UCSD-AML1 (cell line): ENCODE data around the gene PTPRN2.
"Not testable (repeated sequence)": the region's sequence is repeated elsewhere in the genome, so short reads cannot be mapped to it uniquely, and the experiment has no call there.

ENCODE experiments used
- DNase-seq: peaks from one replicate; lab custom pipeline; 2025; ENCODE audit not compliant: unreplicated experiment; lab: John Stamatoyannopoulos, UW

The PTPRN2 gene

DNA sequence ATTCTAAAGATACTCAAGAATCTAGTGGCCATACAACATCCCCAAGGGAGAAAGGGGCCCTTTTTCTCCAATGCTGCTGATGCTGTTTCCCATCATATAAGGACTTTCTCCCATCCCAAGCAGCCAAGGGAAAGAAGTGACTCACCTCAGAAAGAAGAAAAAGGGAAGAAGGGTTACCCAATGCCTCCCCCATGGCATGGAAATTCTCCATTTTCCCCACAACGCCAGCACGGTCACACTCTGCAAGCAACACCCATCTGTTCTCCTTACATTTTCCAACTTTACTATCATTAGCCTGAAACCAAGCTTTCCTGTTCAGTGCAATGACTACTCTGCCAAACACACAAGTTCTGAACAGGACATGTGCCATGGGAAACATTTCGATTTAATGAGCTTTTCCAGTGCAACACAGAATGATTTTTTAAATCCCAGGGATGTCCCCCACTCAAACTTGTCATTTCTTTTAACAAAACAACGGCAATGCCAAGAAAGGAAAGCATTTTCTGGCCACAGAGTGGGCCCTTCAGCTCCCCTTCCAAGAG is 67.9 kb downstream of the PTPRN2 start:
- no peak for DNase-seq

DNA sequence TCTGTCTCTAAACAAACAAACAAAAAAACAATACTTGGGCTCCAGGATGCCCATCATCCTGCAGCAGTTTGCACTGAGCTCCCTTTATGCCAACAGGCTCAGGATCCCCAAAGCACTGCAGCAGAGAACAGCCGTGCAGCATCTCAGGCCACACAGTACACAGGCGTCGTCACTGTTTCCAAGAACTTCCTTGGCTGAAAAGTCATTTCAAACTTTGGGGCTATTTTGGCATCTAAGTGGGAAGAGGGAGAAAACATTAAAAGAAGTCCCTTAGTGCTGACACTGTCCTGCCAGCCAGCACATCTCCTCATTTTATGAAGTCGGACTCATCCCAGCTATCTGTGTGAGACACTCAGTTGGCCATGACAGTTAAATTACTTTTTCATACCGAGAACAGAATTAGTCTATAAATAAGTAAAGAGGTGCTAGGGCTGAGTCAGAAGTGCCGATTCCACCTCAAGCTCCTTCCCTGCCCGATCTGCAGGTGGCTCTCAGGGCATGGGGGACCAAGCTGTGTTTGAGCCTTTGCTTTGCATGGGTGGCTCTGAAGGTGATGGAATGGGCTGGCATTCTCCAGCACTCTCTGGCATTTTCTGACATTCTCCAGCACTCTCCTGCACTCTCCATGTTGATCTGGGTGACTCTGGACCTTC is 68.5 kb downstream of the PTPRN2 start:
- no peak for DNase-seq

DNA sequence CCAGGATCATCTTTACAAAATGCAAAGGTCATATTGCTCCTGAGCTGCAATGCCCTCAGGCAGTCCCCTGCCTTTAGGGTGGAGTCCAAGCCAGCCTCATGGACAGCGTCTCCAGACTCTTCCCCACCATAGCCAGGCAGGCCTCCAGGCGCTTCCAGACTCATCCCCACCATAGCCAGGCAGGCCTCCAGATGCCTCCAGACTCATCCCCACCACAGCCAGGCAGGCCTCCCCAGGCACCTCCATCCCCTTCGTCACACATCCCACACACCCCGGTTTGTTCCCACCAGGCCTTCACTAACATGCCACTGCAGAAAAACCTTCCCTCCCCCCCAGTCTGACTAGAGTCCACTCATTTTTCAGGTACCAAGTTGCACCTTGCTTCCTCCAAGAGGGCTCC is 70.1 kb downstream of the PTPRN2 start:
- DNase-seq = no peak

DNA sequence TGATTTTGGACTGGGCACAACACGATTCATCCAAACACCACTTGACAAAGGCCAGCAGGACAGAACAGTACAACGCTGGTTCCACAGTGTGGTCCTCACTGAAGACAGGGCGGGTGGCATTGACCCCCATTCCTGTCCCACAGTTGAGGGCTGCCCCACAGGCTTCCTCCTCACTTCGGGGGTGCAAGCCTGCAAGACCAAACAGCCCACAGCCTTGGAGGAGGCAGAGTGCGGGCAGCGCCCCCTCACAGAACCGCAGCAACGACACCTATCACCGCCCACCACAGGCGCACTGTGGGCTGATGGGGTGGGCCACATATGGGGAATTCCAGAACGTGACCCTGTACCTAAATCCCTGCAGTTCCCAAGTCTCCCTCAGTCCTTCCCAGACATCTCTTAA is 70.6 kb downstream of the PTPRN2 start:
- DNase-seq = no peak

DNA sequence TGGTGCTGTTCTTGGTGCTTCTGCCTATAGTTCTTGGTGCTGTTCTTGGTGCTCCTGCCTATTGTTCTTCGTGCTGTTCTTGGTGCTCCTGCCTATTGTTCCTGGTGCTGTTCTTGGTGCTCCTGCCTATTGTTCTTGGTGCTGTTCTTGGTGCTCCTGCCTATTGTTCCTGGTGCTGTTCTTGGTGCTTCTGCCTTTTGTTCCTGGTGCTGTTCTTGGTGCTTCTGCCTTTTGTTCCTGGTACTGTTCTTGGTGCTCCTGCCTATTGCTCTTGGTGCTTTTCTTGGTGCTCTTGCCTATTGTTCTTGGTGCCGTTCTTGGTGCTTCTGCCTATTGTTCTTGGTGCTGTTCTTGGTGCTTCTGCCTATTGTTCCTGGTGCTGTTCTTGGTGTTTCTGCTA is 71.1 kb downstream of the PTPRN2 start:
- no peak for DNase-seq

DNA sequence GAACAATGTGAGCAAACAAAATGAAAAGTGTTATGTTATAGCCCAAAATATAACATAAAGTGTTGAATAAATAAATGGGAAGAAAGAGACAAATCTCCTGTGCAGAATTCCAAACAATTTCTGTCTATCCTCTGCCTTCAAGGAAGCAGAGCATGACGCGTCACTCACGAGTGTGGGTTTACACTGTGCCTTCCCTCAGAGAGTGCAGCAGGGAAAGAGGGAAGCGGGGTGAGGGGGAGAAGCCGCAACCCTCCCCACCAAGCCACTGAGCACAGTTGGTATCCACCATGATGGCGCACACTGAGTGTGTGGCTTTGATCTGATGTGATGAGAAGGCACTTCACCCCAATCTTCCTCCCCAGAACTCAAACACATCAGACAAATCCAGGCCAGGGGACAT is 74.8 kb downstream of the PTPRN2 start:
- DNase-seq = no peak

DNA sequence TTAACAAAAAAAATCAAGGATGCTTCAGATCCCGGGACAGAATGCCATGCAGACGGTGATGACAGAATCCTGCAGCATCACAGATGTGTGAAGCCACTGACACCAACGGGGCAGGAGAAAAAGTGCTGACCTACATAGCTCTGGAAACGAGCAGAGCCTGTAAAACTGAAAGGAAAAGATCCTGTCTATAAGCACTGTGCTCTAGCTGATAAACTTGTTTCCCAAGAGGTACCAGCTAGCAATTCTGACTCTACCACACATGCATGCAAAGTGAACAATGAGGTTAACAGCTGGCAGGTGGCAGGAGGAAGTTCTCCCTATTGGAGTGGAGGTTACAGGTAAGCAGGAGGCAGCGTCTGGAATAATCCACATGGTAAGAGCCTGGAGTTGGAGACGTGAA is 75.6 kb downstream of the PTPRN2 start:
- no peak for DNase-seq

DNA sequence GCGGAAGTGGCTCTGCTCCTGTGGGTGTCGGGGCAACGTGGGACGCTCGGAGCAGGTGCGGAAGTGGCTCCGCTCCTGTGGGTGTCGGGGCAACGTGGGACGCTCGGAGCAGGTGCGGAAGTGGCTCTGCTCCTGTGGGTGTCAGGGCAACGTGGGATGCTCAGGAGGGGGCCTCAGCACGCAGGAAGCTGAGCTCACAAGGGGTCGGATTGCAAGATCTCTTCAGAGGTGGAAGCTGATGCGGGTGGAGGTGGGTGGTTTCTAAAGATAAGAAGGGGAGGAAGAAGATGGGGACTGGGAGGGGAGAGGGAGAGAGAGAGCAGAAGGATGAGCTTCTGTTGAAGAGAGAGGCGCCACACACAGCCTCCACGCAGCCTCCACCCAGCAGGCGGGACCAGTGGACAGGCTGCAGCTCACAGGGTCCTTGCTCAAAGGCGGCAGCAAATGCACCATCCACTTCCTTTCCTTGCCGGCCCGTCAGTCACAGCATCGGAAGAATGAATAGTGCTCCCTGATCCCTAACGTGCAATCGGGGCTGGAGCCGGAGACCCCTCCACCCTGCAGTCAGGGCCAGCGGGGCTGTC is 78.7 kb downstream of the PTPRN2 start:
- no peak for DNase-seq

DNA sequence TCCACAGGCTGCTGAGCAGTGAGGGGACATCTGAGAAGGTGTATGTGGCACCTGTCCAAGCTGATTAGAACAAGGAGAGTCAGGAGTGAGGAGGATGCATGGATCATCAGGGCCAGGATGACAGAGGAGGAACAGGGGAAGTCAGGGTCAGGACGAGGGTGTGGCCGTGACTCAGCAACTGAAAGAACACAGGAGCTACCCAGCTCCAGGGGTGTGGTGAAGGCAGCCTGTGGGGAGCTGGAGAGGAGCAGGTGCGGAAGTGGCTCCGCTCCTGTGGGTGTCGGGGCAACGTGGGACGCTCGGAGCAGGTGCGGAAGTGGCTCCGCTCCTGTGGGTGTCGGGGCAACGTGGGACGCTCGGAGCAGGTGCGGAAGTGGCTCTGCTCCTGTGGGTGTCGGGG is 79.3 kb downstream of the PTPRN2 start:
- DNase-seq = not testable (repeated sequence)

DNA sequence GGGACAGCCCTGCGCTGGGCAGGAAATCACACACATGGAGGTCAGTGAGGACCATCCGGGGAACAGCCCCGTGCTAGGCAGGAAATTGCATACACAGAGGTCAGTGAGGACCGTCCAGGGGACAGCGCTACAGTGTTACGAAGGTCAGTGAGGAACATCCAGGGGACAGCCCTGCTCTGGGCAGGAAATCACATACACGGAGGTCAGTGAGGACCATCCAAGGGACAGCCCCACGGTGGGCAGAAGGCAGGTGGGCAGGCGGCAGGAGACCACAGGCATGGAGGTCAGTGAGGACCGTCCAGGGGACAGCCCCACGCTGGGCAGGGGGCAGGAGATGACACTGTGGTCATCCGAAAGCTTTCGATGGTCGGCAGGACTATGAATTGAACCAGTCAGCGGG is 79.7 kb downstream of the PTPRN2 start:
- no peak for DNase-seq

DNA sequence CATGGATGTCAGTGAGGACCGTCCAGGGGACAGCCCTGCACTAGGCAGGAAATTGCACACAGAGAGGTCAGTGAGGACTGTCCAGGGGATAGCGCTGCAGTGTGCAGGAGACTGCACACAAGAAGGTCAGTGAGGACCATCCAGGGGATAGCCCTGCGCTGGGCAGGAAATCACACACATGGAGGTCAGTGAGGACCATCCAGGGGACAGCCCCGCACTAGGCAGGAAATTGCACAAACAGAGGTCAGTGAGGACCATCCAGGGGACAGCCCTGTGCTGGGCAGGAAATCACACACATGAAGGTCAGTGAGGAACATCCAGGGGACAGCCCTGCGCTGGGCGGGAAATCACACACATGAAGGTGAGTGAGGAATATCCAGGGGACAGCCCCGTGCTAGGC is 80.4 kb downstream of the PTPRN2 start:
- not testable (repeated sequence) for DNase-seq

DNA sequence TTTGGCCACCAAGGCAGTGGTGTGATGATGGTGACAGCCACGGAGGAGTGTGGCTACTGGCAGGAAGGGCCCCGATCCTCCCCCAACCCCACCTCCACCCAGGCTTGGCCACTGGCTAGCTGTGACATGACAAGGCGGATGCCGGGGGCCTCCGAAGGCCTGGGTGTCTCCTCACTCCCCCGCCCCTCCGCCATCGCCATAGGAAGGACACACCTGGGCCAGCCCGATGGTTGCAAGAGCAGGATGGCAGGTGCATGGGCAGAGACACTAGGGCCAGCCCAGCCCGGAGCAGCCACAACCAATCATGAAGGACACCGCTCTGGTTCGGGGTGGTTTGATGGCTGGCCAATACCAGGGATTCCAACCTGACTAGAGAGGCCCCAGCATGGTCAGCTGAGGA is 81.0 kb downstream of the PTPRN2 start:
- no peak for DNase-seq

DNA sequence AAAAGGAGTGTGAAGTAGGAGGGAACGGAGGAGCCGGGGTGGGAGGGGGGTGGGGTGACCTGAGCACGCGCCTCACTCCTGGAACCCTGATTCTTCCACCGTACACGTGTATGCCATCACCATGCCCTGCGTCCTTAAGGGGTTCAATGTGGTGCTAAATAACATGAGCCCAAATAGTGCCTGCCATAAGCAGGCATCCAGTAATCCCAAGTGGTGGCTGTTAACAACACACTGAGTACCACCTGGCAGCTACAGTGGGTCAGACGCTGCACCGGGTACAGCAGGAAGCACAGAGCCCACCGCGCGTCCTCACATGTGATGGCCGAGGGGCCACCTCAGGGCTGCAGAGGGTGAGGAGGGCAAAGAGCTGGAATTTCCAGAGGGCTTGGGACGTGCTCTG is 81.9 kb downstream of the PTPRN2 start:
- no peak for DNase-seq

DNA sequence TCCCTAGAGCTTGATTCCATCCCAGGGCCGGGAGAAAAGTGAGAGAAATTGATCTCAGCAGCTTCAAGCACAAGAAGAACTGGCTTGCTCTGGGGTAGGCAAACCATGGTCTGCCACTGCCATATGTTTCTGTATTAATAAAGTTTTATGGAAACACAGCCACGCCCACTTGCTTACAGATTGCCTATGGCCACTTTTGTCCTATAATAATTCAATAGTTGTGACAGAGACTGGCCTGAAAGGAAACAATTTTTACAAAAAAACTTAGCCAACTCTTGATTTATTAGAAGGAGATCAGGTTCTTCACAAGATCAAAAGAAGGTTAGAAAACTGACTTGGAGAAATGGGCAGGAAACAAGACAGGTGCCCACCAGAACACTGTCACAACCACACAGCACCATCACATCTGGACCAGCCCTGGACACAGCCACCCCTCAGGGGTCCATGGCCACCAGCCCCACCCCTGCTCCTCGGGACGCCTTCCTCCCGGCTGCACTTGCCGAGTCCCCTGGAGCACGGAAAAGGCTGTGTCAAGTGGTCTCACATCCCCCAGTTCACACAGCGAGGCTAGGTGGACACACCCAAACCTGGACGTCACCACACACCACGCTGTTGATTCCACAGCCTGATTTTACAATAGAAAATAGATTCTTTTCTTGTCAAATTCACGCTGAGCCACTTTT is 85.4 kb downstream of the PTPRN2 start:
- no peak for DNase-seq

DNA sequence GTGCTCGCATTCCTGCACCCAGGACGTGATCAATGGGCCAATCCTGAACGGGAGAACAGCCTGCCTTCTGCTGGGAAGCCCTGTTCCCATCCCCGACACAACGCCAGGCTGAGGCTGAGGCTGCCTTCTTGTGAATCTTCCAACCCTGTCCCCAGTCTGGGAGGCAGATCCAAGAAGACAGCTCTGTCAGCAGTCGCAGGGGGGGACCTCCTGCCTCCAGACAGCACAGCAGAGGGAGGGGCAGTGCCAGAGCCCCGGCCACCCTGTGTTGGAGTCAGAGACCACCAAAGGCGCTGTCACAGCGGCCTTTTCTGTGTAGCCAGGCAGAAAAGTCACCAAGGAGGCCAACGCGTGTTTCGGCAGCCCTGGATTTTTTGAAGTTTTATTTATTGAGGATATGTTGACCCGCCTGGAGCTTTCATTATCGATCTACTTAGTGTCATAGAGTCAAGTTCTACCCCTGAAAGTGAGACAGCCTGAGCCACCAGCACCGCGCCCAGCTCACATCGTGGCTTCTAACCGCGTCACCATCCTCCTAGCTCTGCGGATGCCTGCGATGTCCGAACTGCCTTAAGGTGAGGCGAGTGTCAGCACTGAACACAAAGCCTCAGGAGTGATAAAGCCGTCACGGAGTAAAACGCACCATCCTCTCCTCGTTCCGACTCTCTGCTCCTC is 86.1 kb downstream of the PTPRN2 start:
- DNase-seq = no peak

DNA sequence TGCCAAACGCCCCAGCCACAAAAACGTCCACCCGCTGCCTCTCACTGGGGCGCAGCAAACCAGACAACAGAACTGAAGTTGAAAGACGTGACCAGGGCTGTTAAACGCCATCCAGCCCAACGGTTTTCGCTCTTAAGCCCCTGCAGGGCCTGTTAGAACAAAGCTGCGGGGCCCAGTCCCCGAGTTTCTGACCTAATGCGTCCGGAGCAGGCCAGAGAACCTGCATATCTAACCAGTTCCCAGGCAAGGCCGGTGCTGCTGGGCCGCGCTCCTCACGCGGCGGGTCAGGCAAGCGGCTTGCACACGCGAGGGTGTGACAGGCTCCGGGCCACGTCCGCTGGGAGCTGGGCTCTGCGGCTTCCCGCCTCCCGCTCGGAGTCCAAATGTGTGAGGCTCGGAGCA is 87.0 kb downstream of the PTPRN2 start:
- DNase-seq = no peak

DNA sequence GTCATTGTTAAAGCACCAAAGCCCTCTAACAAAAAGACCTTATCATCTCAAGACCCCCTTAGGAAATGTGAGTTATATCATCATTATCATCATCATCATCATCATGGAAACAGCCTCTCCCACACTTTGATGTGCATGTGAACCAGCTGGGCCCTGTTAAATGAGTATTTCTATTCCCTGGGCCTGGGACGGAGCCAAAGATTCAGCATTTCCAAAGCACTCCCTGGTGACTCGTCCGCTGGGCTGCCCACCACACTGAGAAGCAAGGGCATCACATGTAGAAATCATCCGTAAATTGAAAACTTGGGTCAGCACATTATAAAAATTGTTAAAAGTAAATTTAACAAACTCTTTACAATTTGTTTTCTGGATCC is 88.6 kb downstream of the PTPRN2 start:
- no peak for DNase-seq

DNA sequence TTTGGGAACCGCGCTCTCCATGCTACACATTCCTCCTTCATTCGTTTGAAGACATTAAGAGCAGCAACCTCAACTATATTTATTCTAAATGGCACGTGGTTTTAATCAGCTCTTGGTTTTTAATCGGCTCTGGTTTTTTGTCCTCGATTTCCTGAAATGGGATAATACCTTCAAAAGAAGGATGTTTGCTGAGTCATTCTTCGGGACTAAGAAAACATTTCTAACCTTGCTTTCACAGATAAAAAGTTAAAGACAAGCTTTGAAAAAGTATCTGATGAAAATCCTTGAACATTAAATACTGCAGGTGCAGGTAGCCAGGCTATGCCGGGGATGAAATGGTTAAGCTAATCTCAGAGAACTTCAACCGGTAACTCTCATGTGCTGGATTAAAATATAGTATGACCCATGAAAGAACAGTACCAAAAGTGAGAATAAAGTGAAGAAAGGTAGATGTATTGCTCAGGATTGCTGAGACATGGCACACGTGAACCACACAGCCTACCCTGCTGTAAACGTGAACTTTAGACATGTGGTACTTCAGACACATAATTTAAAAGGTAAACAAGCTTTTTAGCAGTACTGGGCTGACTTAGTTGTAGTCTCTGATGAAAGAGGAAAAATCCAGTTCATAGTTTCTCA is 89.1 kb downstream of the PTPRN2 start:
- no peak for DNase-seq

DNA sequence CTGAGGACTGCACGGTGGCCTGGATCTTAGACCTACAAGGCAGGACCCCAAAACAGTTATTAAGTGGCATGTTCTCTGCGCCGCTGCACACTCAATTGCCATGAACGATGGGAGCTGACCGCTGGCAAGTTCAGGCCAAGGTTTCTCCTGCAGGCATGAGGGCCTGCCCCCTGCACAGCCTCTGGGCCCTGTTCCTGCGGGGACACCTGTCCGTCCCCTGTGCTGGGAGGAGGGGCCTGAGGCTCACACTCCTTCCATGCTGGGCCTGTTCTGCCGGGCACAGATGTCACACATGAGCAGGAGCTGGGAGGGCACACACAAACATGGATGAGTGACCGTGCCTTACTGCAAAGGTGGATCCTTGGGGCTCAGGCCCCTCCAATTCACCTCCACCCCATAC is 90.0 kb downstream of the PTPRN2 start:
- no peak for DNase-seq

DNA sequence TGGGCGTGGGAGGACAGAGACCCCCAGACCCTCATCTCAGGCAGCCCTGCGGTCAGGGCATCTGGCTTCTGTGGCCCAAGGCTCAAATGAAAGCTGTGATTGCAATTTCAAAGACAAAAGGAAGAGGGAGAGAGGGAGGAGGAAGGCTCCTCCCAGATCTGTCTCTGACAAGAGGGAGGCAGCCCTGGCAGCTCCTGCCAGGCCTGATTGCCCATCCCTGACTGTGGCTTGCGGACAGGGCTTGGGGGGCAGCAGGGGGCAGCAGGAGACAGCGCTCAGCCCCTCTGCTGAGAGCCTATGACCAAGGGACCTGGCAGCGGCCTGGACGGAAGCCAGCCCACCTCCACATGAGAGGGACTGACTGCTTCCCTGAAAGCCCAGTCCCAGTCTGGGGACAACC is 91.8 kb downstream of the PTPRN2 start:
- peak; percentile 8 for DNase-seq

DNA sequence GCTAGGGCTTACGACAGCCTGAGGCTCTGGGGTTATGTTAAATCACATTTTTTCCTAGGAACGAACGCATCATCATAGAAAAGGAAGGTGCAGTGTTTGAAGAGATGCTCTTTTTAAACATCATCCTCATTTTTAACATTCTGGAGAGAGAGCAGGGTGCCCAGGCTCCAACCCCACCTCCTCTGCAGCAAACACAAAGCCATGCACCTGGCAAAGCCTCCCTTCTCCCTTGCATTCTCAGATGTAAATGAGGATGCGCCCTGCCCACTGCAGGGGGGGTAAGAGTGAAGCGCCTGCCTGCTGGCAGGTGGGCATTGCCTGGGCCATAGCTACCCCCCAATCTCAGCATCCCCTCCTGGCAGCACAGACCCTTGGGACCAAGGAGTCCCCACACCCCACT is 92.4 kb downstream of the PTPRN2 start:
- DNase-seq = no peak
